K562 (cell line): ENCODE measurements around the gene UFSP2. TPM values are rescaled to one million over a fixed set of nuclear protein-coding genes. Genes with fewer than 3 reads are reported as not detected.

Source experiments
- CHD4 ChIP-seq: fragments of 200-600 bp; sonication (generic); IDR thresholded peaks from 3 replicates; pipeline ENCODE4 v1.6.1; 2012; ENCODE audit warnings: low read depth, mild to moderate bottlenecking, mixed read lengths, low read length, inconsistent platforms; ENCODE audit not compliant: insufficient read depth, insufficient replicate concordance, poor library complexity, severe bottlenecking
- E2F6 ChIP-seq, 2 experiments: IDR thresholded peaks; 2 replicates each; pipeline ENCODE4 v1.6.1; 2011; ENCODE audit warnings: borderline replicate concordance in 1 of 2, control low read depth in 1 of 2, low read depth in 1 of 2, low read length in 1 of 2, mild to moderate bottlenecking in 1 of 2, mixed read lengths in 1 of 2, moderate library complexity in 1 of 2; ENCODE audit not compliant: insufficient read depth in 1 of 2, insufficient read length in 1 of 2, poor library complexity in 1 of 2, severe bottlenecking in 1 of 2; ENCODE audit errors: extremely low read depth in 1 of 2
- FOXJ2 ChIP-seq: fragments of 200-800 bp; sonication (Bioruptor generic); IDR thresholded peaks from 2 replicates; pipeline ENCODE4 v1.6.1; 2016; ENCODE audit warnings: missing genetic modification characterization, missing compliant biosample characterization
- FOXK2 ChIP-seq, 2 experiments: fragments of 450-650 bp; IDR thresholded peaks in 1 of 2; conservative IDR thresholded peaks in 1 of 2; 2 replicates each; pipeline ENCODE4 v1.6.1; 2016; ENCODE audit warnings: low read depth in 2 of 2, mild to moderate bottlenecking in 1 of 2
- GATA2 ChIP-seq: sonication (generic); formaldehyde crosslinking; IDR thresholded peaks from 2 replicates; pipeline ENCODE4 v1.4.0; 2020; ENCODE audit warnings: mild to moderate bottlenecking, missing genetic modification reagents
- GATAD2B ChIP-seq: fragments of 450-650 bp; IDR thresholded peaks from 2 replicates; pipeline ENCODE4 v1.6.1; 2017; ENCODE audit warnings: mild to moderate bottlenecking, borderline replicate concordance
- JUND ChIP-seq, 2 experiments: IDR thresholded peaks; 2 replicates in 1 of 2; 3 replicates in 1 of 2; pipeline ENCODE4 v1.6.1; 2011; ENCODE audit warnings: borderline replicate concordance in 2 of 2, low read depth in 2 of 2, low read length in 2 of 2, improper control_type of control experiment in 1 of 2, missing biosample characterization in 1 of 2, missing genetic modification characterization in 1 of 2, missing genetic modification reagents in 1 of 2
- L3MBTL2 ChIP-seq: fragments of 450-650 bp; IDR thresholded peaks from 2 replicates; pipeline ENCODE4 v1.6.1; 2016; ENCODE audit warnings: mild to moderate bottlenecking, moderate library complexity
- NFE2 ChIP-seq: IDR thresholded peaks from 2 replicates; pipeline ENCODE4 v1.6.1; 2014; ENCODE audit warnings: antibody characterized with exemption, low read depth
- PCBP1 ChIP-seq: fragments of 200-400 bp; formaldehyde crosslinking; IDR thresholded peaks from 2 replicates; pipeline ENCODE4 v1.6.1; 2018; ENCODE audit warnings: mild to moderate bottlenecking, low read depth, low read length; ENCODE audit not compliant: poor library complexity, severe bottlenecking
- RAD51 ChIP-seq: fragments of 450-650 bp; IDR thresholded peaks from 2 replicates; pipeline ENCODE4 v1.7.1; 2016; ENCODE audit warnings: low read depth, mild to moderate bottlenecking, borderline replicate concordance
- ZNF184 ChIP-seq: sonication (generic); formaldehyde crosslinking; IDR thresholded peaks from 2 replicates; pipeline ENCODE4 v1.5.0; 2020; ENCODE audit warnings: missing genetic modification reagents
- ZNF316 ChIP-seq: fragments of 450-650 bp; IDR thresholded peaks from 2 replicates; pipeline ENCODE4 v1.6.1; 2016
- ZNF592 ChIP-seq: fragments of 450-650 bp; IDR thresholded peaks from 2 replicates; pipeline ENCODE4 v1.6.1; 2017; ENCODE audit warnings: antibody characterized with exemption, mild to moderate bottlenecking
- ZNF696 ChIP-seq: fragments of 250-450 bp; sonication (Bioruptor Pico); conservative IDR thresholded peaks from 2 replicates; pipeline ENCODE4 v1.4.0; 2020; ENCODE audit warnings: mild to moderate bottlenecking, moderate library complexity
- ZNF778 ChIP-seq: fragments of 450-650 bp; formaldehyde crosslinking; IDR thresholded peaks from 2 replicates; pipeline ENCODE4 v1.4.0; 2020; ENCODE audit warnings: mild to moderate bottlenecking, moderate library complexity
- polyA plus RNA-seq, 8 experiments: library from polyadenylated mRNA; depleted of rRNA in 4 of 8; stranded (reverse) in 5 of 8; unstranded in 3 of 8; fragments of >200 nt; fragmentation: Nextera tagmentation in 2 of 8; fragmentation: Illumina TruSeq in 1 of 8; extraction: Ambion mirVana in 2 of 8; extraction: Trizol in 1 of 8; gene quantifications; 2 replicates each; pipeline versions ENCODE4 v1.2.1 to v1.2.3, GENCODE V29; 2011 to 2014; ENCODE audit warnings: inconsistent platforms in 1 of 8, missing spikeins in 1 of 8
- total RNA-seq, 7 experiments: library from RNA; depleted of rRNA in 6 of 7; stranded (reverse); fragments of >200 nt in 6 of 7; fragmentation: Illumina TruSeq in 2 of 7; extraction: Trizol in 2 of 7; gene quantifications; 2 replicates each; pipeline versions ENCODE4 v1.2.1 to v1.2.3, GENCODE V29; 2011 to 2021; ENCODE audit warnings: low replicate concordance in 1 of 7
- TF ChIP-seq, protein P1 (sequence below): sonication (generic); formaldehyde crosslinking; IDR thresholded peaks from 2 replicates; pipeline ENCODE4 v1.8.1; 2023; ENCODE audit warnings: mild to moderate bottlenecking, missing genetic modification reagents

Gene UFSP2
- total and polyA plus RNA-seq, 9 of the 15 experiments (the other 6 are each of a cell fraction or from before 2014, with no cell fraction given), result 20.1 to 55.8 (median 26.6) TPM

- 0 out of 2 replicates have a peak, but pooled peaks have one; percentile 50 for TF ChIP-seq GATAD2B
- TF ChIP-seq ZNF184 (CRISPR knock-in tag), result no peak
- TF ChIP-seq E2F6 (IDR thresholded peaks at IDR 0.05; ENCODE audit: borderline replicate concordance in 1 of 2, extremely low read depth in 1 of 2, insufficient read depth in 1 of 2, insufficient read length in 1 of 2, low read depth in 1 of 2, low read length in 1 of 2, poor library complexity in 1 of 2, severe bottlenecking in 1 of 2), result peak in 1 of 2 experiments; percentile 60
- TF ChIP-seq RAD51, result no peak
- peak; percentile 76 for TF ChIP-seq L3MBTL2
- TF ChIP-seq ZNF696 (CRISPR knock-in tag), result no peak
- TF ChIP-seq NFE2, result peak; percentile 78
- no peak for TF ChIP-seq ZNF778
- TF ChIP-seq PCBP1, result no peak
- peak; percentile 33; the same call in 1 of the 2 replicates for TF ChIP-seq GATA2 (CRISPR knock-in tag)
- 0 out of 2 replicates have a peak, but pooled peaks have one; percentile 30 for TF ChIP-seq FOXJ2 (tag)
- TF ChIP-seq, protein P1, sequence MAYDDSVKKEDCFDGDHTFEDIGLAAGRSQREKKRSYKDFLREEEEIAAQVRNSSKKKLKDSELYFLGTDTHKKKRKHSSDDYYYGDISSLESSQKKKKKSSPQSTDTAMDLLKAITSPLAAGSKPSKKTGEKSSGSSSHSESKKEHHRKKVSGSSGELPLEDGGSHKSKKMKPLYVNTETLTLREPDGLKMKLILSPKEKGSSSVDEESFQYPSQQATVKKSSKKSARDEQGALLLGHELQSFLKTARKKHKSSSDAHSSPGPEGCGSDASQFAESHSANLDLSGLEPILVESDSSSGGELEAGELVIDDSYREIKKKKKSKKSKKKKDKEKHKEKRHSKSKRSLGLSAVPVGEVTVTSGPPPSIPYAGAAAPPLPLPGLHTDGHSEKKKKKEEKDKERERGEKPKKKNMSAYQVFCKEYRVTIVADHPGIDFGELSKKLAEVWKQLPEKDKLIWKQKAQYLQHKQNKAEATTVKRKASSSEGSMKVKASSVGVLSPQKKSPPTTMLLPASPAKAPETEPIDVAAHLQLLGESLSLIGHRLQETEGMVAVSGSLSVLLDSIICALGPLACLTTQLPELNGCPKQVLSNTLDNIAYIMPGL (CRISPR knock-in tag), result no peak
- peak; percentile 94 for TF ChIP-seq JUND (IDR thresholded peaks at IDR 0.05; ENCODE audit: borderline replicate concordance, low read depth, low read length)
- TF ChIP-seq JUND (tag; IDR thresholded peaks at IDR 0.05; ENCODE audit: borderline replicate concordance, low read depth, low read length), result peak; percentile 93; the same call in 2 of the 3 replicates
- TF ChIP-seq CHD4, result no peak
- TF ChIP-seq FOXK2 (conservative IDR thresholded peaks at IDR 0.05 in 1 of 2, IDR thresholded peaks at IDR 0.05 in 1 of 2; ENCODE audit: low read depth in 2 of 2), result peak; percentile 24 to 48; a peak in 2 of 4 replicates
- TF ChIP-seq ZNF316, result peak; percentile 68
- peak; percentile 89 for TF ChIP-seq ZNF592
Measured at GRCh38 chr4:185359767-185360446, 65.9 kb downstream of the UFSP2 start (continued).
